ENCODE measurements around the gene PTEN. TPM values are rescaled to one million over a fixed set of nuclear protein-coding genes. Genes with fewer than 3 reads are reported as not detected.

Gene PTEN
- total and polyA plus RNA-seq, 9 of the 15 experiments (the other 6 are each of a cell fraction or from before 2014, with no cell fraction given): 8.4 to 56.9 (median 22.2) TPM

GRCh38 chr10:87862679-87863052 is 759 bp upstream of the PTEN start:
- peak; percentile 1; the same call in 2 of the 3 replicates for ATAC-seq
- no peak for FAIRE-seq
- Histone ChIP-seq H3K9ac (ENCODE audit: insufficient read depth in 1 of 2, low read depth in 2 of 2, low read length in 2 of 2) (peak overlapping the region; percentile 78 to 89), H2AFZ (ENCODE audit: low read depth, low read length) (peak overlapping the region; percentile 98), H4K20me1 (replicated peaks; ENCODE audit: control insufficient read depth, insufficient read depth, low read length) (peaks cover 11% of the 10 kb centered on the region; the same call in 1 of the 2 replicates), H3K36me3 (ENCODE audit: control insufficient read depth, insufficient read depth, low read length) (0 out of 3 replicates have a peak, but pooled peaks cover 2% of the 10 kb centered on the region), H3K9me1 (ENCODE audit: control insufficient read depth, insufficient read depth, low read length) (no peaks in the 10 kb centered on the region), H3K4me2 (ENCODE audit: insufficient read depth, low read length) (peak overlapping the region; percentile 88), H3K4me3 (peak overlapping the region; percentile 88), H3K79me2 (ENCODE audit: control insufficient read depth, insufficient read depth, low read length) (peaks cover 41% of the 10 kb centered on the region), H3K4me1 (replicated peaks in 1 of 2; ENCODE audit: control insufficient read depth in 2 of 2, insufficient read depth in 2 of 2, low read length in 2 of 2) (peaks cover 3 to 11% of the 10 kb centered on the region in 2 experiments; a peak in 4 of 5 replicates), H3K27ac (ENCODE audit: extremely low read depth, low read depth, low read length) (peak overlapping the region; percentile 79), H3K27me3 (ENCODE audit: control insufficient read depth in 2 of 2, insufficient read depth in 2 of 2, low read length in 2 of 2) (no peaks in the 10 kb centered on the region), H3K9me3 (replicated peaks; ENCODE audit: control insufficient read depth, insufficient read depth, low read depth, low read length) (no peaks in the 10 kb centered on the region)
- ChIA-PET POLR2A (interaction anchor here (0.6 to 1.6 kb wide), 10 partner anchors 10 to 248 kb away, joined by 3 to 5 read pairs (median 4); no protein-coding TSS in a partner anchor), CTCF (ENCODE audit: low intra/inter-chr PET ratio) (no interaction called here)
- peak in 3 of 4 experiments; percentile 4 to 29 (median 22) for DNase-seq (ENCODE audit: extremely low read depth in 1 of 4, low spot score in 3 of 4)
- intact Hi-C loops (cut with micrococcal nuclease): loop anchor here (5.0 kb wide), 2 partner anchors 45 to 525 kb away; partner anchors contain the start of gene ATAD1
- BruUV-seq (replicated peaks): no TSS peak
- in situ Hi-C loops (cut with MboI): loop anchor here (25.0 kb wide), 1 partner anchor 225 kb away; no protein-coding TSS in a partner anchor
- under 1% methylated on average over 21 of the region's 21 CpGs for WGBS (ENCODE audit: insufficient coverage, low coverage, missing lambda C conversion rate)
- TF ChIP-seq KDM2B (CRISPR knock-in tag; IDR thresholded peaks at IDR 0.05) (no peak), ZNF431 (CRISPR knock-in tag; IDR thresholded peaks at IDR 0.05) (peak; percentile 7; the same call in 1 of the 2 replicates), RBM34 (IDR thresholded peaks at IDR 0.05; ENCODE audit: borderline replicate concordance, insufficient read depth, low read length) (no peak), SAP30 (IDR thresholded peaks at IDR 0.05; ENCODE audit: borderline replicate concordance, insufficient read depth, low read depth, low read length, poor library complexity, severe bottlenecking) (peak; percentile 26), PCBP2 (IDR thresholded peaks at IDR 0.05; ENCODE audit: low read depth, low read length, poor library complexity, severe bottlenecking) (no peak), ZBTB12 (CRISPR knock-in tag; IDR thresholded peaks at IDR 0.05) (no peak), E2F4 (CRISPR knock-in tag; IDR thresholded peaks at IDR 0.05; ENCODE audit: low read depth) (0 out of 2 replicates have a peak, but pooled peaks have one; percentile 17), EP300 (IDR thresholded peaks at IDR 0.05; ENCODE audit: low read length) (no peak), ZBTB11 (CRISPR knock-in tag; IDR thresholded peaks at IDR 0.05) (no peak; a peak in 1 of 6 replicates), RNF2 (IDR thresholded peaks at IDR 0.05) (0 out of 2 replicates have a peak, but pooled peaks have one; percentile 2), ATF7 (IDR thresholded peaks at IDR 0.05) (0 out of 2 replicates have a peak, but pooled peaks have one; percentile 3), MLX (CRISPR knock-in tag; conservative IDR thresholded peaks at IDR 0.05) (no peak), CBX5 (IDR thresholded peaks at IDR 0.05; ENCODE audit: borderline replicate concordance, low read depth) (no peak), MCM2 (IDR thresholded peaks at IDR 0.05; ENCODE audit: low read depth) (no peak), NCOA2 (IDR thresholded peaks at IDR 0.05; ENCODE audit: partially characterized antibody in 2 of 2) (no peak)

Data from K562 (cell line).